K562 (cell line): Measurements from ENCODE around the gene TXLNA. TPM values are rescaled to one million over a fixed set of nuclear protein-coding genes. Genes with fewer than 3 reads are reported as not detected.

ENCODE experiments used
- BCL6 ChIP-seq: fragments of 250-450 bp; sonication (Bioruptor Pico); IDR thresholded peaks from 2 replicates; pipeline ENCODE4 v1.4.0; 2020
- DMBX1 ChIP-seq: fragments of 250-450 bp; sonication (Bioruptor Pico); IDR thresholded peaks from 2 replicates; pipeline ENCODE4 v1.8.0; 2022; ENCODE audit warnings: inconsistent platforms, mild to moderate bottlenecking, moderate library complexity, borderline replicate concordance
- HINFP ChIP-seq: fragments of 450-650 bp; conservative IDR thresholded peaks from 2 replicates; pipeline ENCODE4 v1.6.1; 2016; ENCODE audit warnings: missing genetic modification characterization, low read depth, mild to moderate bottlenecking, control low read depth, missing compliant biosample characterization
- HOMEZ ChIP-seq: fragments of 250-450 bp; sonication (Bioruptor Pico); IDR thresholded peaks from 2 replicates; pipeline ENCODE4 v1.4.0; 2020; ENCODE audit warnings: mild to moderate bottlenecking, moderate library complexity
- IFI16 ChIP-seq: fragments of 250-450 bp; sonication (Bioruptor Pico); IDR thresholded peaks from 2 replicates; pipeline ENCODE4 v2.1.2; 2022; ENCODE audit warnings: mild to moderate bottlenecking, inconsistent platforms
- KDM5B ChIP-seq: fragments of 200-600 bp; sonication (generic); IDR thresholded peaks from 2 replicates; pipeline ENCODE4 v1.6.1; 2012; ENCODE audit warnings: low read depth, mild to moderate bottlenecking, moderate library complexity, low read length, control low read depth, inconsistent platforms; ENCODE audit not compliant: insufficient replicate concordance
- NR2C1 ChIP-seq, 2 experiments: fragments of 450-650 bp; IDR thresholded peaks; 2 replicates each; pipeline ENCODE4 v1.6.1; 2017; ENCODE audit warnings: mild to moderate bottlenecking in 2 of 2, antibody characterized with exemption in 1 of 2, inconsistent platforms in 1 of 2, missing compliant biosample characterization in 1 of 2, missing genetic modification characterization in 1 of 2
- RAD21 ChIP-seq, 2 experiments: fragments of 250-450 bp in 1 of 2; fragments of 450-650 bp in 1 of 2; sonication (Bioruptor Pico) in 1 of 2; formaldehyde crosslinking in 1 of 2; IDR thresholded peaks in 1 of 2; conservative IDR thresholded peaks in 1 of 2; 2 replicates each; pipeline versions ENCODE4 v1.4.0 to v1.8.0; 2020 to 2022; ENCODE audit warnings: mild to moderate bottlenecking in 2 of 2, moderate library complexity in 1 of 2
- SIN3A ChIP-seq, 2 experiments: fragments of 150-350 bp in 1 of 2; IDR thresholded peaks; 2 replicates each; pipeline ENCODE4 v1.6.1; 2011 to 2016; ENCODE audit warnings: borderline replicate concordance in 2 of 2, low read depth in 2 of 2, low read length in 2 of 2, mild to moderate bottlenecking in 2 of 2, moderate library complexity in 2 of 2; ENCODE audit not compliant: control insufficient read depth in 1 of 2
- WHSC1 ChIP-seq: IDR thresholded peaks from one replicate; pipeline ENCODE4 v1.6.1; 2012; ENCODE audit warnings: low read length, control low read depth, inconsistent platforms
- ZBTB9 ChIP-seq: fragments of 450-650 bp; formaldehyde crosslinking; IDR thresholded peaks from 2 replicates; pipeline ENCODE4 v1.4.0; 2020; ENCODE audit warnings: mild to moderate bottlenecking, moderate library complexity
- ZNF133 ChIP-seq: fragments of 250-450 bp; sonication (Bioruptor Pico); IDR thresholded peaks from 2 replicates; pipeline ENCODE4 v1.4.0; 2020; ENCODE audit warnings: mild to moderate bottlenecking
- ZNF347 ChIP-seq: fragments of 450-650 bp; formaldehyde crosslinking; IDR thresholded peaks from 2 replicates; pipeline ENCODE4 v1.4.0; 2020; ENCODE audit warnings: low read depth, mild to moderate bottlenecking, moderate library complexity
- ZNF57 ChIP-seq: fragments of 450-650 bp; formaldehyde crosslinking; IDR thresholded peaks from 2 replicates; pipeline ENCODE4 v1.4.0; 2020; ENCODE audit warnings: mild to moderate bottlenecking, moderate library complexity
- ZNF586 ChIP-seq: fragments of 450-650 bp; formaldehyde crosslinking; conservative IDR thresholded peaks from 2 replicates; pipeline ENCODE4 v1.4.0; 2020; ENCODE audit warnings: mild to moderate bottlenecking, moderate library complexity
- ZNF76 ChIP-seq: fragments of 250-450 bp; sonication (Bioruptor Pico); IDR thresholded peaks from 2 replicates; pipeline ENCODE4 v1.4.0; 2020; ENCODE audit warnings: mild to moderate bottlenecking, moderate library complexity, borderline replicate concordance
- polyA plus RNA-seq, 8 experiments: library from polyadenylated mRNA; depleted of rRNA in 4 of 8; stranded (reverse) in 5 of 8; unstranded in 3 of 8; fragments of >200 nt; fragmentation: Nextera tagmentation in 2 of 8; fragmentation: Illumina TruSeq in 1 of 8; extraction: Ambion mirVana in 2 of 8; extraction: Trizol in 1 of 8; gene quantifications; 2 replicates each; pipeline versions ENCODE4 v1.2.1 to v1.2.3, GENCODE V29; 2011 to 2014; ENCODE audit warnings: inconsistent platforms in 1 of 8, missing spikeins in 1 of 8
- total RNA-seq, 7 experiments: library from RNA; depleted of rRNA in 6 of 7; stranded (reverse); fragments of >200 nt in 6 of 7; fragmentation: Illumina TruSeq in 2 of 7; extraction: Trizol in 2 of 7; gene quantifications; 2 replicates each; pipeline versions ENCODE4 v1.2.1 to v1.2.3, GENCODE V29; 2011 to 2021; ENCODE audit warnings: low replicate concordance in 1 of 7

Gene TXLNA
- total and polyA plus RNA-seq, 9 of the 15 experiments (the other 6 are each of a cell fraction or from before 2014, with no cell fraction given), result 9.2 to 54.5 (median 39.3) TPM

- TF ChIP-seq RAD21 (CRISPR knock-in tag; conservative IDR thresholded peaks at IDR 0.05 in 1 of 2, IDR thresholded peaks at IDR 0.05 in 1 of 2) (0 out of 4 replicates have a peak, but pooled peaks of 1 of the 2 experiments have one; percentile 5), ZBTB9 (peak; percentile 58; the same call in 1 of the 2 replicates), ZNF133 (CRISPR knock-in tag) (peak; percentile 87; the same call in 1 of the 2 replicates), HINFP (tag) (peak; percentile 71), ZNF76 (CRISPR knock-in tag) (peak; percentile 81; the same call in 1 of the 2 replicates), KDM5B (no peak), SIN3A (IDR thresholded peaks at IDR 0.05; ENCODE audit: borderline replicate concordance in 2 of 2, control insufficient read depth in 1 of 2, low read depth in 2 of 2, low read length in 2 of 2) (0 out of 4 replicates have a peak, but pooled peaks of 1 of the 2 experiments have one; percentile 1), WHSC1 (no peak), DMBX1 (CRISPR knock-in tag) (0 out of 2 replicates have a peak, but pooled peaks have one; percentile 90), ZNF347 (CRISPR knock-in tag) (peak; percentile 74; the same call in 1 of the 2 replicates), IFI16 (CRISPR knock-in tag) (peak; percentile 51; the same call in 1 of the 2 replicates), HOMEZ (CRISPR knock-in tag) (0 out of 2 replicates have a peak, but pooled peaks have one; percentile 83), ZNF57 (CRISPR knock-in tag) (0 out of 2 replicates have a peak, but pooled peaks have one; percentile 59), ZNF586 (peak; percentile 75; the same call in 1 of the 2 replicates), BCL6 (CRISPR knock-in tag) (0 out of 2 replicates have a peak, but pooled peaks have one; percentile 54), NR2C1 (IDR thresholded peaks at IDR 0.05) (no peak), NR2C1 (tag; IDR thresholded peaks at IDR 0.05) (peak; percentile 64)
Observed at GRCh38 chr1:32179193-32179442, 357 bp upstream of the TXLNA start (continued).
